Measurements from ENCODE around the gene RYR1.

DNA sequence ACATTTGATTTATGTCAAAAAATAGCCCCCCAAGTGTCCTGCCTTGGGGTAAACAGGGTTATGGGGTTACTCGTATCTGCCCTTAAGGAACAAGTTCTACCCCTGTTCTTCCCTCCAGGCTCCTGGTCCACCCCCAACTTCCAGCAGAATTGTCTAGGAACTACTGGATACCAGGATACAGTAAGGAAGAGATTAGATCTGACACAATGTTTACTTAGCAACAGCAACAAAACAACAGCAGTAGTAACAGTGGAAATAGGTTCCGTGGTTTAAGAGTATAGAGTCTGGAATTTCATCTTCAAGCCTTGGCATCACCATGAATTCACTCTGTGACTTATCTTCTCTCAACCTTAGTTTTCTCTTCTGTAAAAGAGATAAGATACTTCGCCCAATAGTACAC is 32.3 kb upstream of the RYR1 start:
- TF ChIP-seq, protein P1, sequence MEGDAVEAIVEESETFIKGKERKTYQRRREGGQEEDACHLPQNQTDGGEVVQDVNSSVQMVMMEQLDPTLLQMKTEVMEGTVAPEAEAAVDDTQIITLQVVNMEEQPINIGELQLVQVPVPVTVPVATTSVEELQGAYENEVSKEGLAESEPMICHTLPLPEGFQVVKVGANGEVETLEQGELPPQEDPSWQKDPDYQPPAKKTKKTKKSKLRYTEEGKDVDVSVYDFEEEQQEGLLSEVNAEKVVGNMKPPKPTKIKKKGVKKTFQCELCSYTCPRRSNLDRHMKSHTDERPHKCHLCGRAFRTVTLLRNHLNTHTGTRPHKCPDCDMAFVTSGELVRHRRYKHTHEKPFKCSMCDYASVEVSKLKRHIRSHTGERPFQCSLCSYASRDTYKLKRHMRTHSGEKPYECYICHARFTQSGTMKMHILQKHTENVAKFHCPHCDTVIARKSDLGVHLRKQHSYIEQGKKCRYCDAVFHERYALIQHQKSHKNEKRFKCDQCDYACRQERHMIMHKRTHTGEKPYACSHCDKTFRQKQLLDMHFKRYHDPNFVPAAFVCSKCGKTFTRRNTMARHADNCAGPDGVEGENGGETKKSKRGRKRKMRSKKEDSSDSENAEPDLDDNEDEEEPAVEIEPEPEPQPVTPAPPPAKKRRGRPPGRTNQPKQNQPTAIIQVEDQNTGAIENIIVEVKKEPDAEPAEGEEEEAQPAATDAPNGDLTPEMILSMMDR (conservative IDR thresholded peaks at IDR 0.05), result no peak
- TF ChIP-seq ZFX (IDR thresholded peaks at IDR 0.05), result no peak

Data from C4-2B (cell line).